Activated CD4-positive, alpha-beta T cell treated with anti-CD3 and anti-CD28 coated beads, Interleukin-2, Interleukin-4, amounts not matched to agents 100 ng/mL and 50 ng/mL, durations not matched to agents 16 hours and 8 hours (primary cell): ENCODE measurements around the gene LSR.
"Not testable (repeated sequence)": the region's sequence is repeated elsewhere in the genome, so short reads cannot be mapped to it uniquely, and the experiment has no call there.

ENCODE experiments used
- DNase-seq: peaks from one replicate; pipeline ENCODE4 v3.0.0-alpha.2; 2020; ENCODE audit warnings: low spot score

The LSR gene

DNA sequence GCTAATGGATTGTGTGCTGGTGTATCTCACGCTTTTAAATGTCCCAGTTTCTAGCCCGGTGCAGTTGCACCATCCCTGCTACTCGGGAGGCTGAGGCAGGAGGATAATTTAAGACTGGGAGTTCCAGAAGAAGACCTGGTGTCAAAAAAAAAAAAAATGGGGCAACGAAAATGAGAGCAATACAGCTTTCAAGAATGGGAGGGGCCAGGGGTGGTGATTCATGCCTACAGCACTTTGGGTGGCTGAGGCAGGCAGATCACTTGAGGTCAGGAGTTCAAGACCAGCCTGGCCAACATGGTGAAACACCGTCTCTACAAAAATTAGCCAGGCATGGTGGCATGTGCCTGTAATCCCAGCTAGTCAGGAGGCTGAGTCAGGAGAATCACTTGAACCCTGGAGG lies 37.3 kb downstream of the LSR start:
- DNase-seq = not testable (repeated sequence)

DNA sequence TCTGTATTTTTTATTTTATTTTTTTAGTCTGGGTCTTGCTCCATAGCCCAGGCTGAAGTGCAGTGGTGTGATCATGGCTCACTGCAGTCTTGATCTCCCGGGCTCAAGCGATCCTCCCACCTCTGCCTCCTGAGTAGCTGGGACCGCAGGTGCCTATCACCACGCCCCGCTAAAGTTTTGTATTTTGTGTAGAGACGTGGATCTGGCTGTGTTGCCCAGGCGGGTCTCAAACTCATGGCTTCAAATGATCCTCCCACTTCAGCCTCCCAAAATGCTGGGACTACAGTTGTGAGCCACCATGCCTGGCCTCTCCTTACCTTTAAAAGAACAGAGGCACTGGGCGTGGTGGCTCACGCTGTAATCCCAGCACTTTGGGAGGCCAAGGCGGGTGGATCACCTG lies 38.9 kb downstream of the LSR start:
- DNase-seq = no peak

DNA sequence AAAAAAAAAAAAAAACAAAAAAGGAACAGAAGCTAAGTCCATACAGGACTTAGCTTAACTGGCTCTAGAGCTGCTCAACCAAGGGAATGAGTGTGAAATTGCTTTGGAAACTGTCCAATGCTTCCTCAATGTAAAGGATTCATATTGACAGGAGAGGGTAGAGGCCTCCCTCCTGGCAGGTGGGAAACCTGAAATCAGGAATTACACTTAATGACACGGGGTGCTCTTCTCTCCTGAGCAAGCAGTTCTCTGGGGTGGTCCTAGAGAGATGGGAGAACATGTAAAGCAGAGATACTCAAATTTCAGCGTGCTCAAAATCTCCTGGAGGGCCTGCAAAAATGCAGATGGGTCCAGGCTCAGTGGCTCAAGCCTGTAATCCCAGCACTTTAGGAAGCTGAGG lies 39.5 kb downstream of the LSR start:
- DNase-seq = no peak

DNA sequence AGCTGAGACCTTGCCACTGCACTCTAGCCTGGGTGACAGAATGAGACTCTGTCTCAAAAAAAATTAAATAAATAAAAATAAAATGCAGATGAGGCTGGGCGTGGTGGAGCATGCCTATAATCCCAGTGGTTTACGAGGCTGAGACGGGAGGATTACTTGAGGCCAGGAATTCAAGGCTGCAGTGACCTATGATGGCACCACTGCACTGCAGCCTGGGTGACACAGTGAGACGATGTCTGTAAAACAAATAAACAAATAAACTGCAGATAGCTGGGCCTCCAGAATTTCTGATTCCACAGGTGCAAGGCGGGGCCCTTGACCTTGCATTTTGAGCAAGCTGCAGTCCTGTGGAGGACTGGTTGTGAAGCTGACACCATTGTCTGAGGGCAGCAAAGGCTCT lies 40.1 kb downstream of the LSR start:
- no peak for DNase-seq

DNA sequence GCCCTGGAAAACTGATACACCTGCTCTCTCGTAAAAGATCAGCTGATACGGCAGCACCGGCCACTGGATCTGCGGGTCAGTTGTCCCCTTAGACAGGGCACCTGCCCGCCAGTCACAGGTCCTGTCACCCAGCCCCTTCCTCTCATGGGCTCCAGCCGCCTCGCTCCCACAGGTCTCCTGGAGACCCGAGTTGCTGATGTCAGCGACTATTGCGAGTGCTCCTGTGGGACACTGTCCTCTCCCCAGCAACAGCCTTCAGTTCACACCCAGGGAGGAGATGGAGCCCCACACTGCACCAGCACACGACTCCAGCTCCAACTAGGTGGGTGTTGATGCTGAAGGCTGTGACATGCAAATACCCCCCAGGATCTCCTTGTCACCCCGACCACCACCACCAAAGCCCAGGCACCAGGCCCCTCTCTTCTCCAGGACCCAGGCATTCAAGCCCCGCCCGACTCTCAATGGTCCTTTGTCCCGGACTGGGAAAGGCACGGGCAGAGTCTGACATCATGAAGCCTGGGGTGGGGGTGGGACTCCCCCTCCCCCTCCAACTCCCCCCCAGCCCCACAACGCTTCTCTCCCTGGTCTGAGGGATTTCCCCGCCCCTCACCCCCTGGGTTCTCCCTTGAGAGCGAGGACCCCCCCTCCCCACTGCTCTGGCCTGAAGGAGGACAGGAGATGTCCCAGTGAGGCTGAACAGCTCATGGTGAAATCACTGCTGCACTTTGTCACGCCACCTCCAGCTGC lies 41.8 kb downstream of the LSR start:
- DNase-seq = no peak

DNA sequence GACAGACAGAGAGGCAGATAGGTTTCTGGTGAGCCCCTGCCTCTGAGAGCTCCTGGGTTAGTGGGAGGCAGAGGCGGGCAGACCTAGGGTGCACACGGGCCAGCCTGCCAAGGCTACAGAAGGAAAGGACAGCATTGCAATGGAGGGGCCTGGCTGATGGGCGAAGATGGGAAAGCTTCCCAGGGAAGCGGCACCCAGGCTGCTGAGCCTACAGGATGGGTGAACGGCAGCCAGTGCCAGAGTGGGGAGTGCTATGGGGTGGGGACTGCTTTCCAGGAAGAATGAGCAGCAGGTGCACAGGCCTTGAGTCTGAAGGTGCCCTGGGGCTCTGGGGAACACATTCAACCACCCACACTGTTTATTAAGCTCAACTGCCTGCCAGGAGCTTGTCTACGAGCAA lies 42.5 kb downstream of the LSR start:
- no peak for DNase-seq

DNA sequence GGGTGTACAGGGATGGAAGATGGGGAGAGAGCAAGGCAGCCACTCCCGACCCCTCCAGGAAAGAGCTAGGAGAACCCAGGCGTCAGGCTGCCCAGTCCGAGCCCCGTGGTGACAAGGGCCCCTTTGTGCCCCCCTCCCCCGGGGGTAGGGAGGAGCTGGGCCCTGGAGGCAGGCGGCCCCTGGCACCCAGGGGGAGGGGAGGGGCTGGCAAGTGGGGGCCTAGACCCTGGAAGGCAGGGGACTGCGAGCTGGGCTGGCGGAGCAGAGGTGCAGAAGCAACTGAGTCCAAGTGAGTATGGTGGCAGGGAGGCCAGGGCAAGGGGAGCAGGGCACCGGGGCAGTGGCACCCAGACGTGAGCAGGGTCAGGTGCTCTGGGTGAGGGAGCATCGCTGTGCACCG lies 43.1 kb downstream of the LSR start, which contains the start of gene MAG:
Gene MAG (plus strand): TSS at position 246 of the 400 bp plus-strand sequence. CDS start 3,248 bp downstream, outside the sequence.
- DNase-seq = no peak

DNA sequence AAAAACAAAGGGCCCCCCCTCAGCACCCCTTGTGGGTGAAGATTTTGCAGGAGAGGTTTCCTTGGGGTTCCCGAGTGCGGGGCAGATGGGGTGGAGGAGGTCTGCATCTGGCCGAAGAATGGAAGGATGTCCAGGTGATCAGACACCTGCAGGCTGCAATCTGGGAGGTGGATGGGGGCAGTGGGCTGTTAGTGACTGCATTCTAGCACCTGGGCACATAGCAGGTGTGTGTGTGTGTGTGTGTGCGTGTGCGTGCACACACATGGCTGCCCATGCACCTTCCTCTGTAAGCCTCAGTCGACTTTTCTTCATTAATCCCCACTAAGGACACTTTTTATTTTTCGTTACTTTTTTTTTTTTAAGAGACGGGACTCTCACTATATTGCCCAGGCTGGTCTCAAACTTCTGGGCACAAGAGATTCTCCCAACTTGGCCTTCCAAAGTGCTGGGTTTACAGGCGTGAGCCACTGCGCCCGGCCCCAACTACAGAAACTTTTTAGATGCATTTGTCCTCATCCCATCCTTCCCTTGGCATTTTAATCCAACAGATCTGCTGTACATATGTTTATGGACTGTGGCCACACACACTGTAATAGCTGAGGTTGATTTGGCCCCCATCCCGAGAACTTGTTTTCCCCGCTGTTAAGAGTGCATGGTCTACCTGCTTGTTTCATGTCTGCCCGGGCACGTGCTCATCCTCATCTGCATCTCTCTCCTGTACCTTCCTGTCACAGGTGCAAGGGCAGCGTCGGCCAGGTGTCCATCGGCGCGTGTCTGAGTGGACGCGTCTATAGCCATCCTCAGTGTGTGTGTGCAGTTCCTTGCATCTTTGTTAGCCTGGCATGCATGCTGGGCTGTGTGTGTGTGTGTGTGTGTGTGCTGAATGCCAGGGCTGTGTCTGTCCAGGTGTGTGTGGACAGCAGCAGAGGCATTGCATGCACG lies 43.9 kb downstream of the LSR start:
- no peak for DNase-seq

DNA sequence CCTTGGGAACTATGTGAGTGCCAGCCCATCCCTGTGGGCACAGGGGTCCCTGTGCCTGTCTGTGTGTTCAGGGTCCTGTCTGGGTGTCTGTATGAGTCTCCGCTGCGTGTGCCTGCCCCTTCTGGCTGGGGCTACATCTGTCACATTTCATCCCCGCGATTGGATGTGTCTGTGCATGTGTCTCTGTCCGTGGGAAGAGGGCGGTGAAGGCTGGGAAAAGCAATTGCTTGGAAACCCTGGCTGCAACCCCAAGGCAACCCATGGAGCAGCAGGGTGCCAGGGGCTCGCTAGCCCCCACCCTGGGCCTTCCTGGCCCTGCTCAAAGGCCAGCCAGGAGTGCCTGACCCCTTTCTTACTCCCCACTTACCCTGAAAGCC lies 44.5 kb downstream of the LSR start:
- no peak for DNase-seq

DNA sequence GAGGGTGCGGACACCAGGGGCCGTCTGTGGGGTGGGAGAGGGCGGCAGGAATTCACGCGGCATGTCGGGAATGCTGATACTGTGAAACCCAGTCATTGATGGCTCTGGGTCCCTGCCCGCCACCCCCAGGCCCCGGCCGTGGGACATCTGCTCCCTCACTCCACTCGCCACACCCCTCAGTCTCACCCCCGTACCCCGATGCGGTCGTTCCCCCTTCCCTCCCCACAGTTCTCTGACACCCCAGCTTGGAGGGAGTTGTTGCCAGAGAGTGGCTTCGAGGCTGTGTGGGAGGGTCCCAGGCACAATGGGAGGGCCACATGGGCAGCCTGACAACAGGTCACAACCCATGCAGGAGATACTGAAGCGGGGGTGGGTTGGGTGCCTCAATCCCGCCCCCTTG lies 45.0 kb downstream of the LSR start:
- no peak for DNase-seq

DNA sequence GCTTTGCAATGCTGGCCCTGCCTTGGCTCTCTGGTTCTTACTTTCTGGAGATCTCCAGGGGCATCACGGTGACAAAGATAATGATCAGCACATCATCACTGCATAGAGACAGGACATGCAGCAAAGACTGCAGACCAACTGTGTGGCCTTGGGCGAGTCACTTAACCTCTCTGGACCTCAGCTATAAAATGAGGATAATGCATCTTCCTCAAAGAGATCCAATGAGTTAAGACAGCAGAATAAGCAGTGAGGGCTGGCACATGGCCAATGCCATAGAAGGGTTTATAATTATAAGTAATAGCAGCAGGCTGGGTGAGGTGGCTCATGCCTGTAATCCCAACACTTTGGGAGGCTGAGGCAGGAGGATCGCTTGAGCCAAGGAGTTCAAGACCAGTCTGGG lies 45.5 kb downstream of the LSR start:
- DNase-seq = no peak

DNA sequence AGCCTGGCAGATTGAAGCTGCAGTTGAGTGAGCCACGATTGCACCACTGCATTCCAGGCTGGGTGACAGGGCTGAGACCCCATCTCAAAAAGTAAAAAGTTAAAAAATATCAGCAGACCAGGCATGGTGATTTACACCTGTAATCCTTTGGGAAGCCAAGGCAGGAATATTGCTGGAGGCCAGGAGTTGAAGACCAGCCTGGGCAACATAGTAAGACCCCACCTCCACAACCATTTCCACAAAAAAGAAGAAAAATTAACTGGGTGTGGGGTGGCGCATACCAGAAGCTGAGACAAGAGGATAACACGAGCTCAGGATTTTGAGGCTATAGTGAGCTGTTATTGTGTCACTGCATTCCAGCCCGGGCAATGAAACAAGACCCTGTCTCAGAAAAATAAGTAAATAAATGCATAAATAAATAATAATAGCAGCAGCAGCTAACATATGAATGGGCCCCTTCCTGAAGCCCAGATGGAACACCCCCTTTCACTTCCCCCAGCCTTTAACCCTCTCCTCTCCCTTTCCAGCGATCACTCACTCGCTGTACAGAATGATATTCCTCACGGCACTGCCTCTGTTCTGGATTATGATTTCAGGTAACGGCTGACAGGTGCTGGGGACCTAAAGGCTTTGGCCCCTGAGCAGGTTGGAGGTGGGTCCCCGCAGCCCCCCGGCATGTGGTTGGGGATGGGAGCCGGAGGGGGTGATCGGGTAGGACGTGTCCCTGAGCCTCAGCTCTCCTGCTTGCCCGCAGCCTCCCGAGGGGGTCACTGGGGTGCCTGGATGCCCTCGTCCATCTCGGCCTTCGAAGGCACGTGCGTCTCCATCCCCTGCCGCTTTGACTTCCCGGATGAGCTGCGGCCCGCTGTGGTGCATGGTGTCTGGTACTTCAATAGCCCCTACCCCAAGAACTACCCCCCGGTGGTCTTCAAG lies 46.3 kb downstream of the LSR start:
- DNase-seq = no peak

DNA sequence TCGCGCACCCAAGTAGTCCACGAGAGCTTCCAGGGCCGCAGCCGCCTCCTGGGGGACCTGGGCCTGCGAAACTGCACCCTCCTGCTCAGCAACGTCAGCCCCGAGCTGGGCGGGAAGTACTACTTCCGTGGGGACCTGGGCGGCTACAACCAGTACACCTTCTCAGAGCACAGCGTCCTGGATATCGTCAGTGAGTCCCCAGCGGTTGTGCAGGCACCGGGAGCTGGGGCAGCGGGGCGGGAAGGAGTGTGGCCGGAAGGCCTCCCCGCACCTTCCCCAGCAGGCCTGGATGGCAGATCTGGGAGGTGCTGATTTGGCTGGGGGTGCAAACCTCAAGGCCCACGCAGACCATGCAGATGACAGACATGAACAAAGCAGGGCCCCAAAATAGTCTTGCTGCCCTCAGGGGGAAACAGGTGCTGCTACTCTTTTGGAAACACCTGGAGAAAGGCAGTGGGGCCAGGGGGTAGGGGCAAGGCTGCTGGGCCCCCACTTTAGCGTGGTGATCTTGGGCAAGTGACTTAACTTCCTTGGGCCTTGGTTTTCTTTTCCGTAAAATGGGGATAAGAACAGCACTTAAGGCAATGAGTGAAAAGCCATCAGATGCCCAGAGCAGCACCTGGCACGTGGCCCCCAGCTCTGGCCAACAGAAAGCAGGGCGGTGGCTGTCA lies 47.1 kb downstream of the LSR start:
- no peak for DNase-seq

DNA sequence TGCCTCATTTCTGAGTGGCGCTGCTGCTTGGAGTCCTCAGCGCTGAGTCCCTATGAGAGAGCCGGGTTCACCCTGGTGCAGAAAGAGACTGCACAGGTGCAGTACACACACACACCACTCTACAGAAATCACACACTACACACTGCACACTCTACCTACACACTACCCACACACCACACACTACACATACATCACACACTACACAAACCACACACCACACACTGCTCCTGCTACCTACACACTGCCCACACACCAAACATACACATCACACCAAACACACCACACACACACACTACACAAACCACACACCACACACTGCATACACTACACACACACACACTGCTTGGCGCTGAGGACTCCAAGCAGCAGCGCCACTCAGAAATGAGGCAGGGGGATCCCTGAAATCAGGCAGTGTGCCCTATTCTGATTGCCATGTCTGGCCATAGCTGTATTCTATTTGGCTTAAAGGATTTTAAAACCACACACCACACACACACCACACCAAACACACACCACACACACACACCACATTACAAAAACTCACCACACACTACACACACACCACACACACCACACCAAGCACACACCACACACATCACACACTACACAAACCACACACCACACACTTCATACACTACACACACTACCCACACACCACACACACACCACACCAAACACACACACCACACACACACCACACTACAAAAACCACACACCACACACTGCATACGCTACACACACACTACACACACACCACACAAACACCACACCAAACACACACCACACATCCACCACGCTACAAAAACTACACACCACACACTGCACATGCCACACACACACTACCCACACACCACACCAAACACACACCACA lies 48.1 kb downstream of the LSR start:
- DNase-seq = no peak

DNA sequence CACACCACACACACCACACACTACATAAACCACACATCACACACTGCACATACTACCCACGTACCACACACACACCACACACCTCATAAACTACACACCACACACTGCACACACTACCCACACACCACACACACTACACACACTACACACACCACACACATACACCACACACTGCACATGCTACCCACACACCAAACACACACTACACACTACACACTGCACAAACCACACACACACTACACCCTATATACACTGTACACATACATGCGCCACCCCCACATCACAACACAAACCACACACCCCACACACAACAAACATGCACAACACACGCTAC lies 48.7 kb downstream of the LSR start:
- DNase-seq = no peak

DNA sequence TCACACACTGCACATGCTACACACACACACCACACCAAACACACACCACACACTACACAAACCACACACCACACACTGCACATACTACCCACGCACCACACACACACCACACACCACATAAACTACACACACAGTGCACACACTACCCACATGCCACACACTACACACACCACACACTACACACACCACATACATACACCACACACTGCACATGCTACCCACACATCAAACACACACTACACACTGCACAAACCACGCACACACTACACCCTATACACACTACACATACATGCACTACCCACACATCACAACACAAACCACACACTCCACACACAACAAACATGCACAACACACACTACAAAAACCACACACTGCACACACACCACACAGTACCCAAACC lies 49.1 kb downstream of the LSR start:
- DNase-seq = no peak

DNA sequence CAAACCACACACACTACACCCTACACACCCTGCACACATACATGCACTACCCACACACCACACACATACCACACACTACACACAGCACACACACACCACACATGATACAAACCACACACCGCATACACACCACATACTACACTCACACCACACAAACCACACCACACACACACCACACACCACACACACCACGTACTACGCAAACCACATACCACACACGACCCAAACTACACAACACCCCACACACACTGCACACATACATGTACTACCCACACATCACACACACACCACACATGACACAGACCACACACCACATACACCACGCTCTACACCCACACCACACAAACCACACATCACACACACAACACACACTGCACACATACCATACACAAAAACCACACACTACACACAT lies 49.8 kb downstream of the LSR start:
- DNase-seq = no peak

DNA sequence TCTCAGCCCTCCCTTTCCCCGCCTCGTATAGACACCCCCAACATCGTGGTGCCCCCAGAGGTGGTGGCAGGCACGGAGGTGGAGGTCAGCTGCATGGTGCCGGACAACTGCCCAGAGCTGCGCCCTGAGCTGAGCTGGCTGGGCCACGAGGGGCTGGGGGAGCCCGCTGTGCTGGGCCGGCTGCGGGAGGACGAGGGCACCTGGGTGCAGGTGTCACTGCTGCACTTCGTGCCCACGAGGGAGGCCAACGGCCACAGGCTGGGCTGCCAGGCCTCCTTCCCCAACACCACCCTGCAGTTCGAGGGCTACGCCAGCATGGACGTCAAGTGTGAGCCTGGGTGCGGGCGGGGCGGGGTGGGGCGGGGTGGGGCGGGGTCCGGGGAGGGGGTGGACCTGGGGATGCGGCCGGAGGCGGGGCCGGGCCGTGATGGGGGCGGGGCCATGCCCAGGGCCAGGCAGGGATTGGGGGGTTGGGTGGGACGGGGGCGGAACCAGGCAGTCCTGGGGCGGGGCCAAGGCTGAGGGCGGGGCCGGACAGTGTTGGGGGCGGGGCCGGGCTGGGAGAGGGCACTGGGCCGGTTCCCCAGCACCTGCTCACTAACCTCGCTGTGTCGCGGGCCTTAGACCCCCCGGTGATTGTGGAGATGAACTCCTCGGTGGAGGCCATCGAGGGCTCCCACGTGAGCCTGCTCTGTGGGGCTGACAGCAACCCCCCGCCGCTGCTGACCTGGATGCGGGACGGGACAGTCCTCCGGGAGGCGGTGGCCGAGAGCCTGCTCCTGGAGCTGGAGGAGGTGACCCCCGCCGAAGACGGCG lies 50.9 kb downstream of the LSR start:
- DNase-seq = no peak

DNA sequence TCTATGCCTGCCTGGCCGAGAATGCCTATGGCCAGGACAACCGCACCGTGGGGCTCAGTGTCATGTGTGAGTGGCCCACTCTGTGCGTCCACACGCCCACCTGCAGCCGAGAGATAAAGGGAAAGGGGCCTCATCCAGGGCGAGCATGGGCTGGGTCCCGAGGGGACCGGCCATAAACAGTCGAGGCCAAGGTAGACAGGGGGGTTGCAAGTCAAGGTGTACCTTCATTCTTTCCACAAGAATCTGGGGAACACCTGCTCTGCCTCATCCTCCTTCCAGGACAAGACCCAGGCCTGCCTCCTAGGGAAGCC lies 51.5 kb downstream of the LSR start:
- DNase-seq = no peak

DNA sequence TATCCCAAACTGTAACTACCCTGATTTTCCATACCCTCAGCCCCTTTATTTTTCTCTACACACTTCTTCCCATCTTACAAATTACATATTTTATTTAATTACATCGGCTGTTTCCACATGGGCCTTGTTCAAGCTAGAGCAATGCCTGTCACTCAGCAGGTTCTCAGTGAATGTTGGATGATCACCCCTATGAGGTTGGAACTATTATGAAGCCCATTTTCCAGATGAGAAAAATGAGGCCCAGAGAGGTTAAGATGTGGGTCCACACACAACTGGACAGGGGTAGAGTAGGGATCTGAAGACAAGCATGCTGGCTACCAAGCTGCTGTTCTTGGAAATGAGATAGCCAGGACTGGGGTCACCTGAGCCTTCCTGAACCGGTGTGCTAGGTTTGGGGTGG lies 53.2 kb downstream of the LSR start:
- DNase-seq = no peak
